Peyer's patch (tissue), 4 donors: ENCODE results near the gene PLA2G4B.

ENCODE experiments used
- POLR2A ChIP-seq, 2 donors: fragments of 450-650 bp; IDR thresholded peaks; one replicate each; pipeline ENCODE4 v1.5.1; 2017; ENCODE audit warnings: antibody characterized with exemption in 2 of 2, mild to moderate bottlenecking in 2 of 2, moderate library complexity in 2 of 2
- TF ChIP-seq, protein P1 (sequence below), 6 experiments: fragments of 450-650 bp in 4 of 6; fragments of 200-600 bp in 2 of 6; sonication (generic) in 1 of 6; IDR thresholded peaks; one replicate each; pipeline ENCODE4 v1.5.1; 2017 to 2019; ENCODE audit warnings: antibody characterized with exemption in 6 of 6, mild to moderate bottlenecking in 3 of 6, moderate library complexity in 1 of 6

DNA sequence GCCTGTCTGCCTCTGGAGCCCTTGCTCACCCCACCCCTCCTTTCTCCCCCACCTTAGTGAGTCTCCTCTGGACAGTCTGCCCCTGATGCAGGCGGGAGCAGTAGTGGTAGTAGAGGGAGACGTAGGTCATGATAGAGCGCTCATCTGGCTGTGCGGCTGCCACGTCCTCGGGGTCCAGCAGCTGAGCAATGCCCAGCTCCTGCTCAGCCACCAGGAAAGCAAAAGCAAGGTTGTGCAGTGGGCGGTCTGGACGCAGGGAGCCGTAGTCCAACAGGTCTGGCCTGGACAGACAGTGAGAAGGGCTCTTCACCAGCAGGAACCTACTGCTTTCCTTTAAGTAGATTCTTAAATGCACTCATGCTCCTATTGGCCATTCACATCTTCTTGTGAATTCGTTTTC is 48.5 kb downstream of the PLA2G4B start:
- TF ChIP-seq, protein P1, sequence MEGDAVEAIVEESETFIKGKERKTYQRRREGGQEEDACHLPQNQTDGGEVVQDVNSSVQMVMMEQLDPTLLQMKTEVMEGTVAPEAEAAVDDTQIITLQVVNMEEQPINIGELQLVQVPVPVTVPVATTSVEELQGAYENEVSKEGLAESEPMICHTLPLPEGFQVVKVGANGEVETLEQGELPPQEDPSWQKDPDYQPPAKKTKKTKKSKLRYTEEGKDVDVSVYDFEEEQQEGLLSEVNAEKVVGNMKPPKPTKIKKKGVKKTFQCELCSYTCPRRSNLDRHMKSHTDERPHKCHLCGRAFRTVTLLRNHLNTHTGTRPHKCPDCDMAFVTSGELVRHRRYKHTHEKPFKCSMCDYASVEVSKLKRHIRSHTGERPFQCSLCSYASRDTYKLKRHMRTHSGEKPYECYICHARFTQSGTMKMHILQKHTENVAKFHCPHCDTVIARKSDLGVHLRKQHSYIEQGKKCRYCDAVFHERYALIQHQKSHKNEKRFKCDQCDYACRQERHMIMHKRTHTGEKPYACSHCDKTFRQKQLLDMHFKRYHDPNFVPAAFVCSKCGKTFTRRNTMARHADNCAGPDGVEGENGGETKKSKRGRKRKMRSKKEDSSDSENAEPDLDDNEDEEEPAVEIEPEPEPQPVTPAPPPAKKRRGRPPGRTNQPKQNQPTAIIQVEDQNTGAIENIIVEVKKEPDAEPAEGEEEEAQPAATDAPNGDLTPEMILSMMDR (IDR thresholded peaks at IDR 0.05) = no peak
- no peak for TF ChIP-seq POLR2A (IDR thresholded peaks at IDR 0.05)
